ENCODE data around the gene TUBA3D. TPM values are rescaled to one million over a fixed set of nuclear protein-coding genes. Genes with fewer than 3 reads are reported as not detected.
"Not testable (repeated sequence)": the region's sequence is repeated elsewhere in the genome, so short reads cannot be mapped to it uniquely, and the experiment has no call there.

The TUBA3D gene
- total and polyA plus RNA-seq, 5 donors, result 2.3 to 28.0 (median 10.9) TPM

DNA sequence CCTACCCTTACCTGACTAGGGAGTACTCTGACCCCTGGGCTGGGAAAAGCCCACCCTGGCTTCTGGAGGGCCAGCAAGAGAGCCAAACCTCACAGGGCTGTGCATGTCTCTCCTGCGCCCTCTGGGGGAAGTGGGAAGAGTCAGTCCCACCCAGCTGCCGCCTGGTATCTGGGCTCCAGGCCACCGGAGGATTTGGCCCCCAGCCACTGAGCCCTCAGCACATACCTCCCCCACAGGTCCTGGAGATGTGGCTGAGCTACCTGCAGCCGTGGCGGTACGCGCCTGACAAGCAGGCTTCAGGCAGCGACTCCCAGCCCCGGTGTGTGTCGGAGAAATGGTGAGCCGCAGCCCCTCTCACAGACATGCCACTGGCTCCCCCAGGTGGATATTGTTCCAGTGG lies 40.7 kb downstream of the TUBA3D start:
- not testable (repeated sequence) for H3K4me1 ChIP-seq (ENCODE audit: control insufficient read depth, insufficient read depth, low read length); H3K9me3 ChIP-seq (ENCODE audit: control insufficient read depth, low read length); H3K4me3 ChIP-seq (ENCODE audit: low read length); H3K27ac ChIP-seq (ENCODE audit: low read length); H3K27me3 ChIP-seq (ENCODE audit: control insufficient read depth, insufficient read depth)
- DNase-seq (peak in 2 of 3 donors; percentile 70 to 72), ATAC-seq (peak; percentile 12 to 26)
- intact Hi-C loops (cut with DNase I), result loop anchor here in 1 of 4 donors (5.0 kb wide), 1 partner anchor 104 kb away; no protein-coding TSS in a partner anchor
- 60% methylated on average over 11 of the region's 11 CpGs for WGBS

GRCh38 chr2:131517106-131517831 lies 41.4 kb downstream of the TUBA3D start:
- Histone ChIP-seq H3K9me3 (ENCODE audit: control insufficient read depth, low read length) (no peaks in the 10 kb centered on the region), H3K27ac (ENCODE audit: low read length) (no peak overlapping the region), H3K4me1 (ENCODE audit: control insufficient read depth, insufficient read depth, low read length) (no peaks in the 10 kb centered on the region), H3K4me3 (ENCODE audit: low read length) (no peak overlapping the region), H3K27me3 (ENCODE audit: control insufficient read depth, insufficient read depth) (no peaks in the 10 kb centered on the region)
- intact Hi-C loops (cut with DNase I), result loop anchor here in 1 of 4 donors (5.0 kb wide), 1 partner anchor 105 kb away; no protein-coding TSS in a partner anchor
- DNase-seq, result peak in 1 of 3 donors; percentile 41
- WGBS, result 94% methylated on average over 17 of the region's 17 CpGs
- ATAC-seq, result no peak

DNA sequence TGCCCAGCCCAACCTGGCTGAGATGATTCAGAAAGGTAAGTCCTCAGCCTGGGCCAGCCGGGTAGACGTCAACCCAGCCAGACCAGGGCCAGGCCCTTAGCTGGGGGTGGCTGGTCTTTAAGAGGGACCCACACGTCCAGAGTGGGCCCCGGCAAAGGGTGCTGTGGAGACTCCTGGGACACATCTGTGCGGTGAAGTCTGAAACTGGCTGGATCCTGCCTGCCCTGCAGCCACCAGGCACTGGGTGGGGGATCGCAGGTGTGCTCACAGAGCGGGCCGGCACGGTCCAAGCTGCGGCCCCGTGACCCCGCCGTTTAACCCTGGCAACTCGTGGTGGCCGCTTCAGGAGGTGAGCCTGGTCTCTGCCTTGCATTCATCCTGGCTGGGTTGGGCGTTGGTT lies 41.9 kb downstream of the TUBA3D start:
- intact Hi-C loops (cut with DNase I), result loop anchor here in 1 of 4 donors (5.0 kb wide), 1 partner anchor 106 kb away; no protein-coding TSS in a partner anchor
- DNase-seq; H3K27me3 ChIP-seq (ENCODE audit: control insufficient read depth, insufficient read depth); H3K27ac ChIP-seq (ENCODE audit: low read length); H3K9me3 ChIP-seq (ENCODE audit: control insufficient read depth, low read length); H3K4me3 ChIP-seq (ENCODE audit: low read length); ATAC-seq; H3K4me1 ChIP-seq (ENCODE audit: control insufficient read depth, insufficient read depth, low read length): not testable (repeated sequence)
- 88% methylated on average over 16 of the region's 16 CpGs for WGBS

DNA sequence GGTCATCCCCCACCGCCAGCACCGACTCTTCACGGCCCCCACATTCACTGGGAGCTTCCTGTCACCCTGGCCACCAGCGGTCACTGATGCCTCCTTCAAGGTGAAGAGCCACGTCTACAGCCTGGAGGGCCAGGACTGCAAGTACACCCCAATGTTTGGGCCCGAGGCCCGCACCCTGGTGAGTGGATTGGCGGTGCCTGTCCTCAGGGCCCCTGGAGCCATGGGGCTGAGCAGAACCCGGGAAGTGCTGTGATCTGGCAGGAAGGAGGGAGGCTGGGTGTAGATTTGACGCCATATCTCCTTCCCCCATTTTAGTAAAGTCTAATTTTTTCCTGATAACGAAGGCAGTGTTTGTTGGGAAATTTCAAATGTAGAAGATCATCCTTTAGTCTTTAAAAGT lies 42.6 kb downstream of the TUBA3D start:
- not testable (repeated sequence) for H3K9me3 ChIP-seq (ENCODE audit: control insufficient read depth, low read length); H3K27ac ChIP-seq (ENCODE audit: low read length); ATAC-seq; DNase-seq; H3K27me3 ChIP-seq (ENCODE audit: control insufficient read depth, insufficient read depth); H3K4me3 ChIP-seq (ENCODE audit: low read length); H3K4me1 ChIP-seq (ENCODE audit: control insufficient read depth, insufficient read depth, low read length)
- intact Hi-C loops (cut with DNase I), result loop anchor here in 1 of 4 donors (5.0 kb wide), 1 partner anchor 106 kb away; no protein-coding TSS in a partner anchor
- 90% methylated on average over 10 of the region's 11 CpGs for WGBS

DNA sequence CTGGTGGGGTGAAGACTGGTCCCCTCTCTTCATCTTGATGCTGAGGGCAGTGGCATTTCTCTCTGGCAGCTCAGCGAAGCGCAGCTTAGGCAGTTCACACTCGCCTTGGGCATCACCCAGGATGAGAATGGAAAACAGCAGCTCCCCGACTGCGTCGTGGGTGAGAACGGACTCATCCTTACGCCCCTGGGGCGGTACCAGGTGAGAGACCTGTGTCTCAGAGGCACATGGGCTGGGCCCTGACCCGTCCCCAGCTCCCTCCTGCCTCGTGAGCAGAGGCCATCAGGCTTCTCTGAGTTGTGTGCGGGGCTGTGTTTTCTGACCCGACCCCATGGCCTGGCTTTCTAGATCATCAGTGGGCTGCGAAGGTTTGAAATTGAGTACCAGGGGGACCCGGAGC lies 43.5 kb downstream of the TUBA3D start:
- no peaks in the 10 kb centered on the region for H3K9me3 ChIP-seq (ENCODE audit: control insufficient read depth, low read length)
- DNase-seq (no peak), ATAC-seq (no peak)
- H3K4me1 ChIP-seq (ENCODE audit: control insufficient read depth, insufficient read depth, low read length), result no peaks in the 10 kb centered on the region
- WGBS, result 95% methylated on average over 15 of the region's 15 CpGs
- no peak overlapping the region for H3K27ac ChIP-seq (ENCODE audit: low read length)
- intact Hi-C loops (cut with DNase I), result loop anchor here in 1 of 4 donors (5.0 kb wide), 1 partner anchor 107 kb away; no protein-coding TSS in a partner anchor
- no peaks in the 10 kb centered on the region for H3K27me3 ChIP-seq (ENCODE audit: control insufficient read depth, insufficient read depth)
- H3K4me3 ChIP-seq (ENCODE audit: low read length), result no peak overlapping the region

DNA sequence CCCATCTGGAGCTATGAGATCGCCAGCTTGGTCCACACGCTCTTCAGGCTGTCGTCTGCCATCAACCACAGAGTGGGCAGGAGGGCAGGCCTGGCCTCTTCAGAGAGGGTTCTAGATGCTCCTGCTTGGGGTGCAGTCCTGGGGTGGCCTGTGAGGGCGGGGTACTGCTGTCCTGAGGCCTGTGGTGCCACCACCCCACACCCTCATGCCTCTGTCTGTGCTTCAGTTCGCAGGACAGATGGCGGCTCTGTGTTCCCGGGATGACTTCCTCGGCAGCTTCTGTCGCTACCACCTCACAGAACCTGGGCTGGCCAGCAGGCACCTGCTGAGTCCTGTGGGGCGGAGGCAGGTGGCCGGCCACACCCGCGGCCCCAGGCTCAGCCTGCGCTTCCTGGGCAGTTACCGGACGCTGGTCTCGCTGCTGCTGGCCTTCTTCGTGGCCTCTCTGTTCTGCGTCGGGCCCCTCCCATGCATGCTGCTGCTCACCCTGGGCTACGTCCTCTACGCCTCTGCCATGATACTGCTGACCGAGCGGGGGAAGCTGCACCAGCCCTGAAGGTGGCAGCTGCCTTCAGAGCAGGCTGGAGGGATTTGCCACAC lies 44.1 kb downstream of the TUBA3D start:
- 90% methylated on average over 22 of the region's 24 CpGs for WGBS
- intact Hi-C loops (cut with DNase I), result loop anchor here in 1 of 4 donors (5.0 kb wide), 1 partner anchor 108 kb away; no protein-coding TSS in a partner anchor
- H3K27ac ChIP-seq (ENCODE audit: low read length); H3K4me1 ChIP-seq (ENCODE audit: control insufficient read depth, insufficient read depth, low read length); DNase-seq; H3K4me3 ChIP-seq (ENCODE audit: low read length); H3K27me3 ChIP-seq (ENCODE audit: control insufficient read depth, insufficient read depth); H3K9me3 ChIP-seq (ENCODE audit: control insufficient read depth, low read length); ATAC-seq: not testable (repeated sequence)

GRCh38 chr2:131520526-131520925 lies 44.6 kb downstream of the TUBA3D start:
- no peak overlapping the region for H3K27ac ChIP-seq (ENCODE audit: low read length)
- no peaks in the 10 kb centered on the region for H3K9me3 ChIP-seq (ENCODE audit: control insufficient read depth, low read length)
- H3K4me1 ChIP-seq (ENCODE audit: control insufficient read depth, insufficient read depth, low read length), result no peaks in the 10 kb centered on the region
- no peaks in the 10 kb centered on the region for H3K27me3 ChIP-seq (ENCODE audit: control insufficient read depth, insufficient read depth)
- no peak overlapping the region for H3K4me3 ChIP-seq (ENCODE audit: low read length)
- DNase-seq, result no peak
- intact Hi-C loops (cut with DNase I), result no loop called here
- WGBS, result 93% methylated on average over 10 of the region's 10 CpGs
- no peak for ATAC-seq

GRCh38 chr2:131521524-131521923 lies 45.6 kb downstream of the TUBA3D start:
- H3K4me1 ChIP-seq (ENCODE audit: control insufficient read depth, insufficient read depth, low read length); H3K9me3 ChIP-seq (ENCODE audit: control insufficient read depth, low read length); H3K4me3 ChIP-seq (ENCODE audit: low read length); H3K27ac ChIP-seq (ENCODE audit: low read length); ATAC-seq; H3K27me3 ChIP-seq (ENCODE audit: control insufficient read depth, insufficient read depth); intact Hi-C loops (cut with DNase I): not testable (repeated sequence)
- 84% methylated on average over 6 of the region's 6 CpGs for WGBS
- DNase-seq, result peak in 1 of 3 donors; percentile 17

- WGBS, result 75% methylated on average over 20 of the region's 20 CpGs
- intact Hi-C loops (cut with DNase I), result no loop called here
- Histone ChIP-seq H3K4me3 (ENCODE audit: low read length) (no peak overlapping the region), H3K27me3 (ENCODE audit: control insufficient read depth, insufficient read depth) (no peaks in the 10 kb centered on the region), H3K9me3 (ENCODE audit: control insufficient read depth, low read length) (no peaks in the 10 kb centered on the region), H3K27ac (ENCODE audit: low read length) (no peak overlapping the region), H3K4me1 (ENCODE audit: control insufficient read depth, insufficient read depth, low read length) (no peaks in the 10 kb centered on the region)
- peak in 2 of 3 donors; percentile 28 to 64 for DNase-seq
- ATAC-seq, result peak; percentile 48 to 59
These were observed 46.3 kb downstream of the TUBA3D start for GRCh38 chr2:131521961-131522781.

GRCh38 chr2:131525256-131525655 lies 49.3 kb downstream of the TUBA3D start:
- 92% methylated on average over 2 of the region's 2 CpGs for WGBS
- H3K4me1 ChIP-seq (ENCODE audit: control insufficient read depth, insufficient read depth, low read length); H3K27ac ChIP-seq (ENCODE audit: low read length); H3K4me3 ChIP-seq (ENCODE audit: low read length); H3K27me3 ChIP-seq (ENCODE audit: control insufficient read depth, insufficient read depth); ATAC-seq; intact Hi-C loops (cut with DNase I); H3K9me3 ChIP-seq (ENCODE audit: control insufficient read depth, low read length); DNase-seq: not testable (repeated sequence)

Measured in right cardiac atrium (tissue), 5 donors.